GM18508 (cell line): ENCODE results near the gene COX4I1.

Experiments
- ATAC-seq: cut with Tn5 transposase; IDR thresholded peaks from one replicate; pipeline ENCODE4 v1.9.1; 2021; ENCODE audit warnings: moderate number of reproducible peaks; ENCODE audit not compliant: insufficient read depth, unreplicated experiment

Gene COX4I1

DNA sequence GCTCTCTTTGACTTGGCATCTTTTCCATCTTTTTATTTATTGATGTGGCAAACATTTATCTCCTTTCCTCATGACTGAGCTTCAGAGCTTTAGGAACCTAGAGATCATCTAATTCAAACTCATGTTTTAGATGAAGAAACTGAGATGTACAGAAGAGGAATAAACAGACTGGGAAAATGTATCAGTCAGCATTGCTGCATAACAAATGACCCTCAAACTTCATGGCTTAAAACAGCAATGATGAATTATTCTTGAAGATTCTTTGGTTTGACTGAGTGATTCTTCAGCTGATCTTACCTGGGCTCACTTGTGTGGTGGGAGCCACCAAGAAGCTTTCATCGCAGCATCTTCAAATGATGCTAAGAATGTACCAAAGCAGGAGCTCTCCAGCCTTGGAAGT, 55.4 kb downstream of the COX4I1 start:
- ATAC-seq, result no peak

GRCh38 chr16:85856079-85856478, 56.6 kb downstream of the COX4I1 start:
- no peak for ATAC-seq

DNA sequence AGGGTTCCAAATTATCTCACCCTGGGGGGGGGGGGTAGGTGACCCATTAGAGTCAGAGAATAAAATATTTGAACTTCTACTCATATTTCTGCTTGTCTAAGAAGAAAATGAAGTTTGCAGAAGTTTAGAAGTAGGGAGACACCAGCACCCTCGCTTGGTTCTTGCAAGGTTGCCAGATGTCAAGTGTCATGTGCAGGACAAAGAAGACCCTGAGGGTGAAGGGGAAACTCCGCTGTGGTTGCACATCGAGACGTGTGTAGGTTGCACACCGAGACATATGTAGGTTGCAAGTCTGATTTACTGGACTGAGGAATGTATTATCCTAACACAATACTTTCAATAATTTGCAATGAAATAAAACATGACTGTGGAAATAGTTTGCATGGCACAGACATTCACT, 57.1 kb downstream of the COX4I1 start:
- ATAC-seq, result no peak
